Measurements from ENCODE around the gene HNF1B. TPM values are rescaled to one million over a fixed set of nuclear protein-coding genes. Genes with fewer than 3 reads are reported as not detected.

The HNF1B gene
- total RNA-seq, 4 donors from 2014 or later = not detected

- TF ChIP-seq, protein P1, sequence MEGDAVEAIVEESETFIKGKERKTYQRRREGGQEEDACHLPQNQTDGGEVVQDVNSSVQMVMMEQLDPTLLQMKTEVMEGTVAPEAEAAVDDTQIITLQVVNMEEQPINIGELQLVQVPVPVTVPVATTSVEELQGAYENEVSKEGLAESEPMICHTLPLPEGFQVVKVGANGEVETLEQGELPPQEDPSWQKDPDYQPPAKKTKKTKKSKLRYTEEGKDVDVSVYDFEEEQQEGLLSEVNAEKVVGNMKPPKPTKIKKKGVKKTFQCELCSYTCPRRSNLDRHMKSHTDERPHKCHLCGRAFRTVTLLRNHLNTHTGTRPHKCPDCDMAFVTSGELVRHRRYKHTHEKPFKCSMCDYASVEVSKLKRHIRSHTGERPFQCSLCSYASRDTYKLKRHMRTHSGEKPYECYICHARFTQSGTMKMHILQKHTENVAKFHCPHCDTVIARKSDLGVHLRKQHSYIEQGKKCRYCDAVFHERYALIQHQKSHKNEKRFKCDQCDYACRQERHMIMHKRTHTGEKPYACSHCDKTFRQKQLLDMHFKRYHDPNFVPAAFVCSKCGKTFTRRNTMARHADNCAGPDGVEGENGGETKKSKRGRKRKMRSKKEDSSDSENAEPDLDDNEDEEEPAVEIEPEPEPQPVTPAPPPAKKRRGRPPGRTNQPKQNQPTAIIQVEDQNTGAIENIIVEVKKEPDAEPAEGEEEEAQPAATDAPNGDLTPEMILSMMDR (IDR thresholded peaks at IDR 0.05; ENCODE audit: low read depth) = no peak
Observed at GRCh38 chr17:37787055-37787757, 42.3 kb upstream of the HNF1B start.

DNA sequence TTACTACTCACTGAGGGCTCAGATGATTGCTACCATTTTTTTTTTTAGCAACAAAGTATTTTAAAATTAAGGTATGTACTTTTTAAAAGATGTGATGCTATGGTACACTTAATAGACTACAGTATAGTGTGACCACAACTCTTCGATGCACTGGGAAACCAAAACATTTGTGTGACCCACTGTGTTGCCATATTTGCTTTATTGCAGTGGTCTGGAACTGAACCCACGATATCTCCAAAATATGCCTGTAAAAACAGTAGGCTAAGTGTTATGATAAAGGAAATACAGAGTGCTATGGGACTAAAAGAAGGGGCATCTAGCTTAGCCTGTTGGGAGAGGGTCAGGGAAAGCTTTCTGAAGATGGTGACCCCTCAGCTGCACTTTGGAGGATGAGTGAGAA lies 41.6 kb upstream of the HNF1B start:
- TF ChIP-seq, protein P1 (IDR thresholded peaks at IDR 0.05; ENCODE audit: low read depth) = no peak

DNA sequence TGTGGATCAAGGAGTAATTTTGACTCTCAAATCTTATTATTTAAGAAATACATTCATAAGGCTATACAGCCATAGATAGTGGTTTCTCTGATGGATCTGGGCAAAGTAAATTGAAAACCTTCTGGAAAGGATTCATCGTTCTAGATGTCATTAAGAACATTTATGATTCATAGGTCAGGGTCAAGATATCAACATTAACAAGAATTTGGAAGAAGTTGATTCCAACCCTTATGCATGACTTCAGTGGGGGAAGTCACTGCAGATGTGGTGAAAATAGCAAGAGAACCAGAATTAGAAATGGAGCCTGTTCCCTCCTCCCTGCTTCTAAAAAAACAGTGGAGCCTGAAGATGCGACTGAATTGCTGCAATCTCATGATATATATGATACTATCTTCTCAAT lies 36.6 kb upstream of the HNF1B start:
- TF ChIP-seq, protein P1 (IDR thresholded peaks at IDR 0.05; ENCODE audit: low read depth) = no peak

DNA sequence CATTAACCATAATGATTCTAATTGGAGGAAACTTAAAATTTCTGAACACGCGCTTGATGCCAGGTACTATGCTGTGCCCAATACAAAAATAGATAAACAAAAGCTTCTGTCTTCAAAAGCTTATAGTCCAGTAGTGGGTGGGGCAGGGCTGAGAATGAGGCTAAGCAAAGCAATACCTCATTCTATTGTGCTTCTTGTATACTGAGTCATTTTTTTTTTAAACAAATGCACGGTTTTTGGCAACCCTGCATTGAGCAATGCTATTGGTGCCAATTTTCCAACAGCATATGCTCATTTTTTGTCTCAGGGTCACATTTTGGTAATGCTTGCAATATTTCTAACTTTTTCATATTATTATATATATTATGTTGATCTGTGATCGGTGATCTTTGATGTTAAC lies 34.7 kb upstream of the HNF1B start:
- TF ChIP-seq, protein P1 (IDR thresholded peaks at IDR 0.05; ENCODE audit: low read depth) = no peak

- TF ChIP-seq, protein P1 (IDR thresholded peaks at IDR 0.05; ENCODE audit: low read depth) = no peak
Observed at GRCh38 chr17:37774504-37774903, 29.6 kb upstream of the HNF1B start.

DNA sequence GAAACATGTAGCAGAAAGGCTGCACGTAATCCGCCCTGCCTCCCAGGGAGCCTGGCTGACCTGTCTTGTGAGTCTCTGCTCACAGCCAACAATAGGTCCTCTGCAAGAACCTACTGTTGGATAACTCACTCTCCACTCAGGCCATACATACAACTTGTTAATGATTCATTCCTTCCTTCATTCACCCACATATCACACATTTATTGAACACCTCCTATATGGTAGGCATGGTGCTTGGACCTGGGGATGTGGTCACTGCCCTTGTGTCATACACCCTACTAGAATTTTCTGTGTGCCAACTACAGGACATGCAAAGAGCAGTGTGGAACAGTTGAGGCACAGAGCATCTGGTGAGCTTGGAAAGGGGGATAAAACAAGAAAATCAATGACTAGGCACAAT lies 28.1 kb upstream of the HNF1B start:
- TF ChIP-seq, protein P1 (IDR thresholded peaks at IDR 0.05; ENCODE audit: low read depth) = no peak

DNA sequence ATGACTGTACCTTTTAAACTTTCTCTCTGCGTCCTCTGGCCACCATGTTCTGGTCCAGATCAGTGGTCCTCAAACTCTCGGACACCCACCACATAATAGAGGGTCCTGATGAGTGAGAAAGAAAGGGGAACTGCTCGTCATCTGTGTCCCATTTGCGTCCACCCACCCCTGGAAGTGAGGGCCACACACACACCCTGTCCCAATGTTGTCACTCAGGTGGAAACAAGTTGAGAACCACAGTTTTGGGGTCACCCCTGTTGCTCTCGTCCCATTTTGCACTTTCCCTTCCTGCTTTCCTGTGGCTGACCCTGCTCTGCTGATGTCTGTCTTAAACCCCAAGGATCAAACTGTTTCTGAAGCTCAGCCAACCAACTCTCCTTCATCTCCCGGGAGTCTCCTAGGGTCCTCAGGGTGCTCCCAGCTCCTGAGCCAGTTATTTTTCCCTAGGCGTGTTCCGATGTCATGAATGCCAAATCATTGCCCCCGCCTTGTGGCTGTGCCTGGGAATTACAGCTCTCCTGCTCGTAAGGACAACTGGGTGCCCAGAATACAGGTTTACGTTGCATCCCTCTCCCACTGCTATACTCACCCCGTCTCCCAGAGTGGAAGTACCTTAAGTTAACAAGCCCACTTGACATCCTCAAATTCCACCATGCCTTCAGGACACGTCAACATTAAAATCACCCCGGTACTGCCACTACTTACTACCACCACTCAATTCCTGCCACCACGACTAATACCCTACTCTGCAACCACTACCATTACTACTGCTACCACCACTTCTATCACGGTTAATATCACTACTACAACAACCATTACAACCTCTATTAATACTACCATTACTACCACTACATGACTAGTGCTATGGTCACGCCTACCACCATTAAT lies 26.0 kb upstream of the HNF1B start:
- TF ChIP-seq, protein P1 (IDR thresholded peaks at IDR 0.05; ENCODE audit: low read depth) = no peak
